HUES6 (cell line): ENCODE results near the gene NPTX1.
A peak's percentile ranks its signal among the peaks of the same experiment; 100 is the strongest.

Source experiments
- H3K27ac ChIP-seq: 2 replicates; pipeline ENCODE4 v1.7.0; 2013; ENCODE audit warnings: low read depth, mild to moderate bottlenecking, low read length, inconsistent platforms
- H3K27me3 ChIP-seq: 2 replicates; pipeline ENCODE4 v1.6.1; 2013; ENCODE audit warnings: low read length; ENCODE audit not compliant: control insufficient read depth, insufficient read depth
- H3K36me3 ChIP-seq: 2 replicates; pipeline ENCODE4 v1.6.1; 2013; ENCODE audit warnings: low read length; ENCODE audit not compliant: control insufficient read depth, insufficient read depth
- H3K4me1 ChIP-seq: 2 replicates; pipeline ENCODE4 v1.6.1; 2013; ENCODE audit warnings: low read length; ENCODE audit not compliant: control insufficient read depth, insufficient read depth
- H3K4me3 ChIP-seq: 2 replicates; pipeline ENCODE4 v1.5.1; 2013; ENCODE audit warnings: low read depth, low read length
- H3K9ac ChIP-seq: one replicate; pipeline ENCODE4 v1.6.1; 2013; ENCODE audit warnings: mild to moderate bottlenecking, low read length
- H3K9me3 ChIP-seq: 2 replicates; pipeline ENCODE4 v1.6.1; 2013; ENCODE audit warnings: low read depth, low read length; ENCODE audit not compliant: control insufficient read depth, insufficient read depth

Gene NPTX1

DNA sequence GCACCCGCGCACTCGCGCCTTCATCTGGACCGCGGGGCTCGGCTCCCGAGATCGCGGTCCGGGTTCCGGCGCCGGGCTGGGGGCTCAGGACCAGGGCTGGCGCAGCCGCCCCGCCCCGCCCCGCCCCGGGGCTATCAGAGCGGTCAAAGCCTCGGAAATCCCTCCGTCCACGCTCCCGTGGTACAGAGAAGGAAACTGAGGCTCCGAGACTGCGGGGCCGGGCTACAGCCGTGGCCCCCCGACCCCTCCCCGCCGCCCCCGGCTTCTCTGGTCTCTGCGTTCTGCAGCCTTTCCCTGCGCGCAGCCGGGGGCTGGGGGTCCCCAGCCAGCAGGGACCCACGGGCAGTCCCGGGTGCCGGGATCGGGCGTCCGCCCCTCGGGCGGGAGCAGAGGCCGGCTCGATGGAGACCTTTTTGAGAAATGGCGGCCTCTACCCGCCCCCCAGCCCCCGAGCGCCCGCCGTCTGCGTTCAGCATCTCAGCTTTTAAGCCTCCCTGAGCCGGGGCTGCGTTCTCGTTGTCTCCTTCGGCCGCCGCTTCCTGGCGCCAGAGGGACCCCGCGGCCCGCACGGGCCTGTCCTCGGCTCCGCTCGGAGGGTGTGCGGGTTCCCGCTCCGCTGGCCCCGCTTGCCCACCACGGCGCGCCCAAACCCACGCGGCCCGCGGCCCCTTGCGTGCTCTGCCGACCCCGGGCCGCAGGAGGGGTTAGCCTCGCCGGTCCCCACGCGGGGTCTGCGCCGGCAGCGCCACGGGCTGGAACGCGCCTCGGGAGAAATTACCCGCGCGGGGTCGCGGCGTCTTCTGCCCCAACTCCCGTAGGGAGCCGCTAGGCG, 1.5 kb upstream of the NPTX1 start:
- H3K27ac ChIP-seq = no peak overlapping the region
- no peaks in the 10 kb centered on the region for H3K36me3 ChIP-seq
- H3K9ac ChIP-seq = no peak overlapping the region
- no peaks in the 10 kb centered on the region for H3K9me3 ChIP-seq
- H3K4me3 ChIP-seq = peak overlapping the region; percentile 55
- peaks cover 7% of the 10 kb centered on the region; the same call in 1 of the 2 replicates for H3K4me1 ChIP-seq
- peaks cover 100% of the 10 kb centered on the region for H3K27me3 ChIP-seq

DNA sequence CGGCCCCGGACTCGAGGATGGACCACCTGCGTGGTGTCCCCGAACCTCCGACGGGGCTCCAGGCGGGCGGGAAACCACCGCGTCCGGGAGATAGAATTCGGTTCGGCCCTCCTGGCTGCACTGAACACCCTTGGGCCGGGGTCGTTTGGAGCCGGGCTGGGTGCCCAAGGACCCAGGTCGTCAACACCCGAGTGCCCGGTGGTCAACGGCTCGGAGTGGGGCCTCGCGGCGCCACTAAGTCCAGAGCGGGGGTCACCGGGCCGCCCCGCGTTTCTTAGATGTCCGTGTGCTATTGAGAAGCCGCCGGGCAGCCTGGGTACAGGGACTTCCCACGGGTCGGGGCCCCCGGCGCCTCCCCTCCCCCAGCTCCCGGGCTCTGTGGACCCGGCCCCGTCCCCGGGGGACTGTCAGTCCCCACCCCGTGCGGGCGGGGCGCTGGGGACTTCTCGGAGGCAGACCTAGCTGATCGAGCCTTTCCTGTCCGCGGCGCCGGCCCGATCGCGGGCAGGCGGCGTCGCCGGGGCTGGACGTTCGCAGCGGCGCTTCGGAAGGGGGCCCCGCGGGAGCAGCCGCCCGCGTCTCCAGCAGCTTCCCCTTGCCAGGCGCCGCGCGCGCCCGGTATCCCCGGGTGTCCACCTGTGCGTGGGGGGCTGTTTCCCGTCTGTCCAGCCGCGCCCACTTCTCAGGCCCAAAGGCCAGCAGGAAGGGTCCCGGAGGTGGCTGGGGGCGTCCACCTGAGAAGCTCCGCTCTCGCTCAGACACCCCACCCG, 655 bp upstream of the NPTX1 start:
- Histone ChIP-seq H3K4me3 (peak overlapping the region; percentile 52), H3K9ac (no peak overlapping the region), H3K27me3 (peaks cover 100% of the 10 kb centered on the region), H3K36me3 (no peaks in the 10 kb centered on the region), H3K9me3 (no peaks in the 10 kb centered on the region), H3K4me1 (peaks cover 7% of the 10 kb centered on the region; the same call in 1 of the 2 replicates), H3K27ac (no peak overlapping the region)

GRCh38 chr17:80474961-80475909, 1.2 kb downstream of the NPTX1 start:
- H3K4me1 ChIP-seq = peaks cover 7% of the 10 kb centered on the region; the same call in 1 of the 2 replicates
- no peak overlapping the region for H3K9ac ChIP-seq
- peak overlapping the region; percentile 50 for H3K4me3 ChIP-seq
- H3K9me3 ChIP-seq = no peaks in the 10 kb centered on the region
- H3K27ac ChIP-seq = no peak overlapping the region
- no peaks in the 10 kb centered on the region for H3K36me3 ChIP-seq
- peaks cover 100% of the 10 kb centered on the region for H3K27me3 ChIP-seq

DNA sequence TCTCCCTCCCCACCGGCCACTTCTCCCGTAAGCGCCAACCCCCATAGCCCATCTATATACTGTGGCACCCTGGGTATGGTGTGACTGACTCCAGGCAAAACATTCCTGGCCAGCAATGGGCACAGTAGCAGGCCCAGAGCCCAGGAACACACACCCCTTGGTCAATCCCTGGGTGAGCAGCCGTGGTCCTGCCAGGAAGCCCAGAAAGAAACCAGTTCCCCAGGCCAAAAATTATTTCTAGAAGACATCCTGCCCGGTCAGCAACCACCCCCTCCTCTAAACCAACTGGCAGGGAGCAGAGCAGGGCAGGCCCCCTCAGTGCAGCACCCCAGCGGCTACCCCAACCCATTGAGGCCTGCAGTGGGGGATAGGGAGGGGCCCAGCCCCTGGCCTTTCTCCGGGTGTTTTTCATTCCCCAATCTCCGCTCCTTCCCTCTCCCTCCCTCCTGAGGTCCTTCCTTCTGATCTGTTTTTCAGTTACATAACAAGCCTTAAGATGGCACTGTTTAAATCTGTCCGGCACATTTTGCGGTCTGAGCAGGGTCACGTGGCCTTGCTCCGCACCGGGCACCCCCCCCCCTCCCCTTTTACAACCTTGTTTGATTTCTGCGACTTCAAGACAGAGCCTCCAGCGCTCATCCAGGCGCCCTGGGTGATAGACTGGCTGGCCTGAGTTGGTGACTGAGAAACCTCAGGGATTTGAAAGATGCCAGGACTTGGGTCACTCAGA, 2.0 kb downstream of the NPTX1 start:
- Histone ChIP-seq H3K27me3 (peaks cover 100% of the 10 kb centered on the region), H3K4me1 (peaks cover 7% of the 10 kb centered on the region; the same call in 1 of the 2 replicates), H3K9ac (no peak overlapping the region), H3K36me3 (no peaks in the 10 kb centered on the region), H3K9me3 (no peaks in the 10 kb centered on the region), H3K4me3 (peak overlapping the region; percentile 50; the same call in 1 of the 2 replicates), H3K27ac (no peak overlapping the region)

- H3K9ac ChIP-seq = no peak overlapping the region
- no peak overlapping the region for H3K4me3 ChIP-seq
- no peaks in the 10 kb centered on the region for H3K9me3 ChIP-seq
- H3K4me1 ChIP-seq = peaks cover 7% of the 10 kb centered on the region; the same call in 1 of the 2 replicates
- no peaks in the 10 kb centered on the region for H3K36me3 ChIP-seq
- no peak overlapping the region for H3K27ac ChIP-seq
- peaks cover 100% of the 10 kb centered on the region for H3K27me3 ChIP-seq
Observed at GRCh38 chr17:80473701-80474100, 2.7 kb downstream of the NPTX1 start.

GRCh38 chr17:80472996-80473395, 3.4 kb downstream of the NPTX1 start:
- H3K9me3 ChIP-seq = no peaks in the 10 kb centered on the region
- peaks cover 100% of the 10 kb centered on the region for H3K27me3 ChIP-seq
- no peaks in the 10 kb centered on the region for H3K36me3 ChIP-seq
- H3K9ac ChIP-seq = no peak overlapping the region
- peaks cover 7% of the 10 kb centered on the region; the same call in 1 of the 2 replicates for H3K4me1 ChIP-seq
- H3K4me3 ChIP-seq = no peak overlapping the region
- no peak overlapping the region for H3K27ac ChIP-seq

DNA sequence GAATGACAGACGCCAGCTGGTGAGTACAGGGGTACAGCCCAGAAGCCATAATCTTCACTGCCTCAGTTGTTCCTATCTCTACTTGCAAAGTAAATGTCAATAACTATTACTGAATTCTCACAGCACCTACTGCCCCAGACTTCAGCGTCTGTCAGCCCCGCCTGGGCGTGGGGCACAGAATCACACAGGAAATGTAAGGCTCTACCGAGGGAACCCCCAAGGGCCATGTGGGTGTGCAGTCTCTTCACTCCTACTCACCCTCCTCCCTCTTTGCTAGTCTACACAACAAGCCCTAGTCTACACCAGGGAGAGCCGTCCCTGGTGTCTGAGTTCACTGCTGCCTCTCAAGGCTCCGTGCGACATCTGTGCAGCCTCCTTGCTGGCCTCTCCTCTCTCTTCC, 4.5 kb downstream of the NPTX1 start:
- H3K9ac ChIP-seq = no peak overlapping the region
- no peak overlapping the region for H3K4me3 ChIP-seq
- H3K27ac ChIP-seq = no peak overlapping the region
- H3K27me3 ChIP-seq = peaks cover 99% of the 10 kb centered on the region
- peaks cover 7% of the 10 kb centered on the region; the same call in 1 of the 2 replicates for H3K4me1 ChIP-seq
- no peaks in the 10 kb centered on the region for H3K9me3 ChIP-seq
- H3K36me3 ChIP-seq = no peaks in the 10 kb centered on the region

- Histone ChIP-seq H3K4me3 (no peak overlapping the region), H3K9ac (no peak overlapping the region), H3K36me3 (no peaks in the 10 kb centered on the region), H3K27me3 (peaks cover 99% of the 10 kb centered on the region), H3K9me3 (no peaks in the 10 kb centered on the region), H3K27ac (no peak overlapping the region), H3K4me1 (peaks cover 7% of the 10 kb centered on the region; the same call in 1 of the 2 replicates)
Observed at GRCh38 chr17:80470603-80471002, 5.8 kb downstream of the NPTX1 start.

DNA sequence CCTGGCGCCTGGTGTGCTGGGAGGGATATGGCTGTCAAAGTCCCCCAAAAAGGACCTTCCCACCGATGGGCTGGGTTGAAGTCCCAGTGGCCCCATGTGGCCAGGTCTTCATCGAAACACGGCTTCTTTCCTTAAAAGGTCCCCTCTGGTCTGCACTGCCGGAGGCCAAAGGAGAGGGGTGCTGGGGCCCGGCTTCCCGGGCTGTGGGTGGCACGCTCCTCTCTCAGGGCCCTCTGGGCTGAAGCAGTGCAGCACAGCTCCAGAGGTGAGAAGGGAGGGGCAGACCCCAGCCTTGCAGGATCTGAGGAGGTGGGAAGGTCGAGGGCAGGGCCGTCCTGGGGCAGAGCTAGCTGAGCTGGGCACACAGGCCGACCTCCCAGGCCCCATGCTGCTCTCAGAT, 6.7 kb downstream of the NPTX1 start:
- Histone ChIP-seq H3K4me1 (no peaks in the 10 kb centered on the region), H3K4me3 (no peak overlapping the region), H3K9ac (no peak overlapping the region), H3K36me3 (no peaks in the 10 kb centered on the region), H3K27me3 (peaks cover 99% of the 10 kb centered on the region), H3K27ac (no peak overlapping the region), H3K9me3 (no peaks in the 10 kb centered on the region)
